HepG2 (cell line): ENCODE data around the gene LGI4. TPM values are rescaled to one million over a fixed set of nuclear protein-coding genes. Genes with fewer than 3 reads are reported as not detected.
A peak's percentile ranks its signal among the peaks of the same experiment; 100 is the strongest.

Source experiments
- ATAC-seq: fragments of 200-7000 bp; cut with Tn5 transposase; 3 replicates; pipeline ENCODE4 v1.9.1; 2020; ENCODE audit warnings: mild to moderate bottlenecking, moderate library complexity
- BruUV-seq: library from RNA; stranded (reverse); fragments of 400-500 nt; replicated peaks from 2 replicates; lab custom pipeline; 2021; lab: Mats Ljungman, UMichigan
- CTCF ChIA-PET: fragments of 300-600 bp; formaldehyde crosslinking; extraction: SDS; loops from one replicate; lab custom pipeline; 2021; ENCODE audit warnings: low total read pairs, inconsistent platforms, low intra/inter-chr PET ratio; lab: Yijun Ruan, JAX
- POLR2A ChIA-PET: fragments of 350-600 bp; sonication (Branson Sonifier 250); formaldehyde crosslinking; loops from one replicate; lab custom pipeline; 2020; ENCODE audit warnings: antibody characterized with exemption, inconsistent platforms; lab: Yijun Ruan, JAX
- DNase-seq: peaks from one replicate; pipeline ENCODE4 v3.0.0-alpha.2; 2015; ENCODE audit warnings: low spot score
- FAIRE-seq: peaks from 3 replicates; lab custom pipeline; 2011; peaks lifted over from hg19 to GRCh38; lab: Jason Lieb, UNC
- H2AFZ ChIP-seq: one replicate; pipeline ENCODE4 v1.6.1; 2011; ENCODE audit warnings: low read length, inconsistent platforms
- H3K27ac ChIP-seq: fragments of 300-600 bp; 3 replicates; pipeline ENCODE4 v1.8.0; 2011; ENCODE audit warnings: mixed run types, mild to moderate bottlenecking, mixed read lengths, low read length, inconsistent platforms; ENCODE audit not compliant: insufficient read depth; ENCODE audit errors: extremely low read length
- H3K27me3 ChIP-seq, 2 experiments: fragments of 200-600 bp in 1 of 2; 2 replicates in 1 of 2; 3 replicates in 1 of 2; pipeline versions ENCODE4 v1.6.0 to v1.8.0; 2011; ENCODE audit warnings: low read length in 2 of 2, mild to moderate bottlenecking in 2 of 2, moderate library complexity in 2 of 2, inconsistent platforms in 1 of 2; ENCODE audit not compliant: insufficient read depth in 2 of 2, control insufficient read depth in 1 of 2
- H3K36me3 ChIP-seq, 2 experiments: fragments of 200-600 bp in 1 of 2; replicated peaks in 1 of 2; 2 replicates in 1 of 2; 3 replicates in 1 of 2; pipeline versions ENCODE4 v1.5.1 to v1.8.0; 2011; ENCODE audit warnings: low read length in 2 of 2, inconsistent platforms in 1 of 2; ENCODE audit not compliant: insufficient read depth in 2 of 2, control insufficient read depth in 1 of 2
- H3K4me1 ChIP-seq: 2 replicates; pipeline ENCODE4 v1.5.1; 2012; ENCODE audit warnings: low read length, inconsistent platforms; ENCODE audit not compliant: insufficient read depth
- H3K4me2 ChIP-seq: 2 replicates; pipeline ENCODE4 v1.6.0; 2011; ENCODE audit warnings: low read depth, low read length, inconsistent platforms
- H3K4me3 ChIP-seq, 3 experiments: fragments of 200-600 bp in 1 of 3; sonication (generic), shearing (Covaris generic) in 1 of 3; replicated peaks in 1 of 3; 2 replicates each; pipeline ENCODE4 v1.5.1; 2011 to 2016; ENCODE audit warnings: low read length in 3 of 3, inconsistent platforms in 2 of 3, low read depth in 2 of 3, mild to moderate bottlenecking in 2 of 3, control low read depth in 1 of 3, mixed read lengths in 1 of 3; ENCODE audit not compliant: insufficient read depth in 1 of 3
- H3K79me2 ChIP-seq: one replicate; pipeline ENCODE4 v1.6.1; 2011; ENCODE audit warnings: low read length, inconsistent platforms; ENCODE audit not compliant: insufficient read depth
- H3K9ac ChIP-seq: 2 replicates; pipeline ENCODE4 v1.6.0; 2011; ENCODE audit warnings: mild to moderate bottlenecking, low read depth, low read length, inconsistent platforms; ENCODE audit not compliant: insufficient read depth
- H3K9me3 ChIP-seq: 2 replicates; pipeline ENCODE4 v1.5.1; 2012; ENCODE audit warnings: mild to moderate bottlenecking, low read length
- H4K20me1 ChIP-seq: 2 replicates; pipeline ENCODE4 v1.6.0; 2011; ENCODE audit warnings: inconsistent platforms, mild to moderate bottlenecking, low read length, moderate library complexity; ENCODE audit not compliant: insufficient read depth
- PHB2 ChIP-seq: fragments of 450-650 bp; IDR thresholded peaks from 2 replicates; pipeline ENCODE4 v1.6.1; 2018; ENCODE audit not compliant: partially characterized antibody
- ZNF441 ChIP-seq: sonication (generic); formaldehyde crosslinking; IDR thresholded peaks from 2 replicates; pipeline ENCODE4 v1.7.0; 2021; ENCODE audit warnings: missing genetic modification reagents, borderline replicate concordance
- ZNF562 ChIP-seq: sonication (generic); formaldehyde crosslinking; IDR thresholded peaks from 2 replicates; pipeline ENCODE4 v1.8.0; 2022; ENCODE audit warnings: missing genetic modification reagents, borderline replicate concordance
- WGBS: methylation state at CpG from one replicate; pipeline ENCODE4 v1.1.6; 2017; ENCODE audit warnings: low lambda C conversion rate; 5-methylcytosine and 5-hydroxymethylcytosine counted together
- in situ Hi-C: cut with HindIII; loops from 2 replicates; pipeline ENCODE4 v1.10.0; 2017; ENCODE audit warnings: low pct_unique_long_range_greater_than_20kb; ENCODE audit not compliant: extremely low pct_ligation_motif_present
- intact Hi-C: fragments of 100-400 bp; cut with micrococcal nuclease; formaldehyde crosslinking; loops from one replicate; pipeline ENCODE4 v1.10.0; 2022; ENCODE audit not compliant: unreplicated experiment
- polyA plus RNA-seq, 8 experiments: library from polyadenylated mRNA; depleted of rRNA in 3 of 8; stranded (reverse) in 7 of 8; unstranded in 1 of 8; fragments of >200 nt; fragmentation: Illumina TruSeq in 4 of 8; extraction: Trizol in 4 of 8; gene quantifications; 2 replicates each; pipeline versions ENCODE4 v1.2.1 to v1.2.3, GENCODE V29; 2011 to 2016; ENCODE audit warnings: low read depth in 4 of 8, missing spikeins in 1 of 8, mixed read lengths in 1 of 8; ENCODE audit not compliant: insufficient read depth in 1 of 8
- total RNA-seq, 5 experiments: library from RNA; depleted of rRNA; stranded (reverse); fragments of >200 nt; fragmentation: Illumina TruSeq; extraction: Trizol; gene quantifications; 2 replicates each; pipeline ENCODE4 v1.2.3, GENCODE V29; 2016; ENCODE audit warnings: low read depth in 1 of 5
- TF ChIP-seq, protein P1 (sequence below): sonication (generic); formaldehyde crosslinking; IDR thresholded peaks from 2 replicates; pipeline ENCODE4 v1.5.1; 2020; ENCODE audit warnings: mild to moderate bottlenecking, missing genetic modification reagents, moderate library complexity

LGI4 gene
- total and polyA plus RNA-seq, 2 of the 13 experiments (the other 11 are each of a cell fraction or from before 2014, with no cell fraction given): 2.8 TPM; not detected in 1

GRCh38 chr19:35118268-35119020 lies 16.4 kb downstream of the LGI4 start:
- DNase-seq (no peak), ATAC-seq (no peak), FAIRE-seq (no peak)
- Histone ChIP-seq H2AFZ (no peak overlapping the region), H3K79me2 (no peaks in the 10 kb centered on the region), H3K27ac (no peak overlapping the region), H3K4me3 (no peak overlapping the region), H3K4me1 (peaks cover 99% of the 10 kb centered on the region), H3K36me3 (no peaks in the 10 kb centered on the region), H4K20me1 (no peaks in the 10 kb centered on the region), H3K9me3 (no peaks in the 10 kb centered on the region), H3K9ac (no peak overlapping the region), H3K27me3 (0 out of 5 replicates have a peak, but pooled peaks cover 0 to 6% of the 10 kb centered on the region in 2 experiments), H3K4me2 (no peak overlapping the region)
- POLR2A ChIA-PET: no interaction called here
- no TSS peak for BruUV-seq
- in situ Hi-C loops: no loop called here
- 74% methylated on average over 5 of the region's 13 CpGs for WGBS
- intact Hi-C loops: no loop called here
- CTCF ChIA-PET: no interaction called here
- TF ChIP-seq ZNF562 (CRISPR knock-in tag): no peak
- TF ChIP-seq ZNF441 (CRISPR knock-in tag): peak; percentile 26; the same call in 1 of the 2 replicates
- TF ChIP-seq, protein P1, sequence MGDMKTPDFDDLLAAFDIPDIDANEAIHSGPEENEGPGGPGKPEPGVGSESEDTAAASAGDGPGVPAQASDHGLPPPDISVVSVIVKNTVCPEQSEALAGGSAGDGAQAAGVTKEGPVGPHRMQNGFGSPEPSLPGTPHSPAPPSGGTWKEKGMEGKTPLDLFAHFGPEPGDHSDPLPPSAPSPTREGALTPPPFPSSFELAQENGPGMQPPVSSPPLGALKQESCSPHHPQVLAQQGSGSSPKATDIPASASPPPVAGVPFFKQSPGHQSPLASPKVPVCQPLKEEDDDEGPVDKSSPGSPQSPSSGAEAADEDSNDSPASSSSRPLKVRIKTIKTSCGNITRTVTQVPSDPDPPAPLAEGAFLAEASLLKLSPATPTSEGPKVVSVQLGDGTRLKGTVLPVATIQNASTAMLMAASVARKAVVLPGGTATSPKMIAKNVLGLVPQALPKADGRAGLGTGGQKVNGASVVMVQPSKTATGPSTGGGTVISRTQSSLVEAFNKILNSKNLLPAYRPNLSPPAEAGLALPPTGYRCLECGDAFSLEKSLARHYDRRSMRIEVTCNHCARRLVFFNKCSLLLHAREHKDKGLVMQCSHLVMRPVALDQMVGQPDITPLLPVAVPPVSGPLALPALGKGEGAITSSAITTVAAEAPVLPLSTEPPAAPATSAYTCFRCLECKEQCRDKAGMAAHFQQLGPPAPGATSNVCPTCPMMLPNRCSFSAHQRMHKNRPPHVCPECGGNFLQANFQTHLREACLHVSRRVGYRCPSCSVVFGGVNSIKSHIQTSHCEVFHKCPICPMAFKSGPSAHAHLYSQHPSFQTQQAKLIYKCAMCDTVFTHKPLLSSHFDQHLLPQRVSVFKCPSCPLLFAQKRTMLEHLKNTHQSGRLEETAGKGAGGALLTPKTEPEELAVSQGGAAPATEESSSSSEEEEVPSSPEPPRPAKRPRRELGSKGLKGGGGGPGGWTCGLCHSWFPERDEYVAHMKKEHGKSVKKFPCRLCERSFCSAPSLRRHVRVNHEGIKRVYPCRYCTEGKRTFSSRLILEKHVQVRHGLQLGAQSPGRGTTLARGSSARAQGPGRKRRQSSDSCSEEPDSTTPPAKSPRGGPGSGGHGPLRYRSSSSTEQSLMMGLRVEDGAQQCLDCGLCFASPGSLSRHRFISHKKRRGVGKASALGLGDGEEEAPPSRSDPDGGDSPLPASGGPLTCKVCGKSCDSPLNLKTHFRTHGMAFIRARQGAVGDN (CRISPR knock-in tag): peak; percentile 46; the same call in 1 of the 2 replicates
- no peak for TF ChIP-seq PHB2
